COLO829 (cell line): ENCODE data around the gene ABLIM1.

Source experiments
- DNase-seq: peaks from one replicate; pipeline ENCODE4 v3.0.0; 2012; ENCODE audit warnings: low spot score

The ABLIM1 gene

DNA sequence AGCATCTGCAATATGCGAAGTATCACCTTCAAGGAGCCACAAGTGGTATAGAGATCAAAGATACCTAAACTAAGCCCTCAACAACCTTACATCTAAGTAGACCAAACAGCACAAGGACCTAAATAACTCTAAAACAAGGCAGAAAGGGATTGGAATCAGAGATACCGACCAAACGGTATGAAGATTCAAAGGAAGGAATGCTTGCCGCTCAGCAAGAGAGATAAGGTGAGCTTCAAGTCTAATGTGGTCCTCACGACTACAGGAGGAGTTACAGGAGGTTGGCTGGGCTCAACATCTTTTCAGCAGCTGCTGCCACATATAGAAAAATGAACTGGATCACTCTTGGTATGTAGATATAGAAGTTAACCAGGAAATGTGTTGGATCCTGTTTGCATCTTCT is 11.6 kb downstream of the ABLIM1 start:
- no peak for DNase-seq

DNA sequence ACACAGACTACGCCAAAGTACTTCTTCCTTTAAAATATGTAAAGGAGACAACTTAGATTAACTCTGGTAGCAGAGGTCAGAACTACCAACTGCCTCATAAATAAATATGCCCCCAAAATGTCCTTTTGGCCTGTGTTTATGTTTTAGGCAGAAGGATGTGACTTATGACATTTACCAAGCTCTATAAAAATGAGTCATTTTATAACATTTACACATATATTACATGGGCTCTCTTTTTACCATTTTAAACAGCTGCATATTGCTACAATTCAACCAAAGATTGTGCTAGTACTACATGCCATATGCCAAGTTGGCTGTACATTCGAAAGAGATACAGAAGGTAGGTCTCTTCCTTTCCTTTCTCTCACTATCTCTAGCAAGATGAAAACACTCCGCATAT is 12.4 kb downstream of the ABLIM1 start:
- no peak for DNase-seq

DNA sequence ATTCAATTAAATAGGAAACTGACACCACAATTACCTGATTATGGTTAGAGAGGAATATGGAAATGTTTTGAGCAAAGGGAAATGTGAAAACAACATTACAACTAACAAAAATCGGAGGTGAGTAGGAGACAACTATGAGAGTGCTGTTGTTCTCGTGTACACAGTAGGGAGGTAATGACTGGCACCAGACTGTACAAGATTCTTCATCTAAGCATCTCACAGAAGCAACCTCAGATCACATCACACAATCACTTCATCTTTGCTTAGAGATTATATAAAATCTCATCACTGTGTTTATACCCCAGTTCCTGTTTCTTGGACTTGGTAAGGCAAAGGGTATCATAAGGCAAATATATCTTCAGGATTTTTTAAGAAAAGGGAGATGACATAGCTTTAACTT is 14.9 kb downstream of the ABLIM1 start:
- no peak for DNase-seq

GRCh38 chr10:114642729-114643128 is 15.3 kb downstream of the ABLIM1 start:
- DNase-seq = no peak

- DNase-seq = no peak
Measured at GRCh38 chr10:114638821-114639625, 19.1 kb downstream of the ABLIM1 start.

- DNase-seq = no peak
Measured at GRCh38 chr10:114635797-114636550, 22.1 kb downstream of the ABLIM1 start.

DNA sequence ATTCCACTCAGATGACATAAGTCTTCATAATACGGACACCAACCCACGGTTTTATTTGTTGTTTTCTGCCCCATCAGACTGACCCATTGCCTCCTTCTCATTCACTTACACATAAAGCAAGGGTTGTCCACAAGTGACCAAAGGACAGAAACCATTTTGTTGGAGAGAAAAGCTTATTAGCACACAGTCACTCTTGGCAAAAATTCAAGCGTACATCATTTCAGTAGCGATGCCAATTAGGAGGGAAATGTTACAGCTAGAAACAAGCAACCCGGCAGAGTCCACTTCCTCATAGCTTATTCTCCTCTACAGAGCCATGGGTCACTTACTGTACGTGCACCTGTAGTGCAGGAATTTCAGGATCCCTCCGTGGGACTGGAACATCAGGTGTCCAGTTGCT is 23.0 kb downstream of the ABLIM1 start:
- no peak for DNase-seq

GRCh38 chr10:114634609-114634979 is 23.5 kb downstream of the ABLIM1 start:
- peak; percentile 76 for DNase-seq

DNA sequence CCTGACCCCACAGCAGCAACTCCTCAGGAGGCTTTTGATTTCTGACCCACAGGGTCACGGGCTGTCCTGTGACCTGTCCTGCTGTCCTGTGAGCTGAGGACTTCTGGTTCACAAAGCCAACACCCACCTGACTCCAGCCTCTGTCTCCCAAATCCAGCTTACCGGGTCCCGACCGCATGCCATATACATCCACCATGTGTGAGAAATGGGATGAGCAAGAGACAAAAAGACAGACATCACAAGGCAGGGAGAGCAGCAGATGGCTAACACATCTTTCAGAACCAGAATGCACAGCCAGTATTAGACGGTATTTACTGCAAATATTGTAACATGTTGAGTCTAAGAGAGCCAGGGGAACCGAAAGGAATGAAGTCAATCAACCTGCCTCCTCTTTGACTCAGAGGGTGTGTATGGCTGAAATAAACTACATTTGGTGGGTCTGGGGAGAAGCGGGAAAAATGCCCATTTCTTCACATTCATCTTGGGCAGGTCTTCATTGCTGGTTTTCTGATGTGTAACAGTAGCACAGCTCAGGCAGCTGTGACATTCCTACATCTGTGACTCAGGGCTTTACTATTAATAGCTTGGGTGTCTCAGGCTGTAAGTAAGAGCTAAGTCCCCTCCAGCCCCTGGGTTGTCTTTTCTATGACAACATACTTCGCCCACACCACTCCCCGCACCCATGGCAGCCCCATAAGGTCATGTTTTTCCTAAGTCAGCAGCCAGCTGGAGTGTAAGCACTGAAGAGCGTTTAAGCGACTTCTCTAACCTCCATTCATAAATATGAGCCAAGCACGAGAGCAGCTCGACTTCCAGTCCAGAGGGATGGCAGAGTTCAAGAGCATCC is 25.0 kb downstream of the ABLIM1 start:
- no peak for DNase-seq

GRCh38 chr10:114631666-114632417 is 26.2 kb downstream of the ABLIM1 start:
- DNase-seq = no peak

GRCh38 chr10:114631090-114631665 is 26.9 kb downstream of the ABLIM1 start:
- DNase-seq = no peak

DNA sequence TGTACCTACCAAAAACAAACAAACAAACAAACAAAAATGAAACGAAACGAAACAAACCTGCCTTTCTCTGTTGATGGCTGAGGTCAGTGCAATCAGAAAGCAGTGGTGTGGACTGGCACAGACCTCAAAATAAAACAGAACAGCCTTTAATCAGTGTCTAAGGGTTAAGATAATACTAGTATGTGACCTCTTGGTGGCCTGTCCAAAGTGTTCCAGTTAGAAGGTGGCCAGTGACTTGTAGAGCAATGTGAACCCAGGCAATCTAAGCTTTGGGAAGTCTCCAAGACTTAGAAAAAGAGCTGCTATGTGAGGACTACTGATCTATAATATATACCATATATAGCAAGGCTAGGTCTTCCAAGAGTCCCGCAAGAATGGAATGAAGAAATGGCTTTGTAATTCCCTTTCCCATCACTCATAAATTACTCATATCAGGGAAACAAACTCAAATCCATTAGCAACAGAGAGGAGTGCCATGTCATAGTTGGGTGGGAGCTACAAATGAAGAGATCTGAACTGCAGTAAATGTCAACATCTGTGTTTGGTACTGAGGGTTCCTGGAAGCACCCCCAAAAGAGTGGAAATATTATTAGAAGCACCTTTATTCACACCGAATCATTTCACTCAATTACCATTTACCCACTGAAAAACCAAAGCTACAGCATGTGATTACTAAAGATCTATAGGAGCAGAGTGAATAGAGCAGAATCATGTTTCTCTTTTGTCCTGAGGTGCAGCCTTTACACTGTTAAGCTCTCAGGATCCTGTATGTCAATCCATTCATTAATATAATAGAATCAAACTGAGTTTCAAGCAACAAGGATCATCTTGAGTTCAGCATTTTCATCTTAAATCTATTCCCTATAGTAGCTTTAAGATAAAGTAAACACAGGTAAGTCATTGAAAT is 28.0 kb downstream of the ABLIM1 start:
- no peak for DNase-seq

DNA sequence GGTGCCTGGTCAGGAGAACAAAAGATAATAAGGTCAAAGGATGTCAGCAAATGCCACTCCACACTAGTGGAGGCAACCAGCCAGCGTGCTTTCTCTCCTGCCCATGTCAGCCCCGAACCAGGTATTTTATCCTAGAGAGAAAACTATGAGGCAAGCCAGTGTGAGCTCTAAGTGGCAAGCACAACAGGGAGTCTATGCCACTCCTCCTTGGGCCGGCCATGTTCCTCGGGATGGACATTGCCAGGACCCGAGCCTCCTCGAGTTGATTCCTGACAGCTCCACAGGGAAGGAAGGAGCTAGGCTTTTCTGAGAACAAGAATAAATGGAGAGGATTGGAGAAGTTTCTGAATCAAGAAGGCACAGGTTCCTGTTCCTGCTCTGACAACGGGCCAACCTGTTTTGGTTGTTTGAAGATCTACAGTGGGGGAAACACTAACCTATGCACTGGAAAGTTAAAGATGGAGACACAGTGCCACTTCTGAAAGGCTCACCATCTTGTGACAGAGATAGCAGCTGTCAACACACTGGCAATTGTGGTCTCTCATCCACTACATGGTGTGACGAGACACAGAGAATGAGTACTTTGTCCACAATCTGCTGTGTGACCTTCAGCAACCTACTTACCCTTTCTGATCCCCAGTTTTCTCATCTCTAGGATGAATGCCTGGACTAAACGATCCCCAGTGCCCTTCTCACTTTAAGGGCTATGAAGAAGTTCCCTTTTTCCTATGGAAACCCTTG is 28.8 kb downstream of the ABLIM1 start:
- DNase-seq = no peak

DNA sequence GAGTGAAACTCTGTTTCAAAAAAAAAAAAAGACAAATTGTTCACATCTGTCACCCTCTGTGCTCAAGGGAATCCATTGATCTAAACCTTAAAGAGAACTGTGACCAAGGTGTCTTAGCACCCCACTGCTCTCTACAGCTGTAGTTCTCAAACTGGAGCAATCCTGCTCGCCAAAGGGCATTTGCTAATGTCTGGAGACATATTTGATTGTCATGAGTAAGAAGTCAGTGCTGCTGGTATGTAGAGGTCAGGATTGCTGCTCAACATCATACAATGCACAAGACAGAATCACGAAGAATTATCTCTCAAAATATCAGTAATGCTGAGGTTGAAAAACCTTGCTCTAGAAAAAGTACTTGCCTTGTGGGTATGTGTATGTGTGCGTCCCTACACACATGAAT is 30.0 kb downstream of the ABLIM1 start:
- no peak for DNase-seq

DNA sequence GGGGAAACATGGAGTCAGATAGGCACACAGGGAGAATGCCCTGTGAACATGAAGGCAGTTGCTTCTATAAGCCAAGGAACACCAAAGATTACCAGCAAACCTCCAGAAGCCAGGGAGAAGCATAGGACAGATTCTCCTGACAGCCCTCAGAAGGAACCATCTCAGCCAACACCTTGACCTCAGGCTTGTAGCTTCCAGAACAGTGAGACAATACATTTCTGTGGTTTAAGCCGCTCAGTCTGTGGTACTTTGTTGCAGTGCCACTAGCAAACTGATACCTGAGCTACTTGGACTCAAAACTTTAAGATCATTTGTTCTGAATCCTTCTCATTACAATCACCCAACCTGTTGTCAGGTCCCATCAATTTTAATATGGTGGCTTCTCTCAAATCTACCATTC is 31.2 kb downstream of the ABLIM1 start:
- no peak for DNase-seq

DNA sequence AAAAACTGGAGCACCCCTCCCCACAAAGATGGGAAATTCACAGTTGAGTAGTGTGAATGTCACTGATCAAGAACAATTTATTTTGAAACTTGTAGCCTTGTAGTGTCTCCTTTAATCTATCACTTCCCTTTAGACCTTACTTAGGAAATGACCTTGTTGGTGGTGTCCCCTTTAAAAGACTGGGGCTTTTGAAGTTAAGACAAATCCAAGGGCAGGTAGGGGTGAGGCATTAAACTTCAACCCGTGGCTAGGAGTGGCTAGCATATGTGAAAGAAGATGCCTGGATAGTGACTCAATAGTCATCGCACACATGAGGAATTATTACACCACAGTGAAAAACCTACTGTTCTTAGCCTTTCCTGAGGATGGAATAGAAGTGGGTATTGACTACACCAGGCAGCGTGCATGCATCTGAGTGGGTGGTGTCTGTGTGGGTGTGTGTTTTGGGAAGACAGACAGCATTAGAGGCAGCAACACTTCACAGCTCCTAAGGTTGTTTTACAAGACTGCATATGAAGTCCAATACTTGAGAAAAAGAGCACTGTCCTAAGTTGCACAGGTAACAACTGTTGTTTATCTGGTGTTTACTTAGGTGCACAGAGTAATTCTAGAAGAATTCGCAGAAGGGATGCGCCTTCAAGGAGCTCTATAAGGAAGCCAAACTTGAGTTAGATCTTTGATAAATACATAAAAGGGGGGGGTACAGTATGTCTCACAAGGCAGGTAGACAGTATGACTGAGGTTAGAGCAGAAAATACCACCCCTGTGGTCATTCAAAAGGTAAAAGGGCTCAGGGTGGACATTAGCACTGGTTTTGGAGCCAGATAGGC is 32.9 kb downstream of the ABLIM1 start:
- no peak for DNase-seq

DNA sequence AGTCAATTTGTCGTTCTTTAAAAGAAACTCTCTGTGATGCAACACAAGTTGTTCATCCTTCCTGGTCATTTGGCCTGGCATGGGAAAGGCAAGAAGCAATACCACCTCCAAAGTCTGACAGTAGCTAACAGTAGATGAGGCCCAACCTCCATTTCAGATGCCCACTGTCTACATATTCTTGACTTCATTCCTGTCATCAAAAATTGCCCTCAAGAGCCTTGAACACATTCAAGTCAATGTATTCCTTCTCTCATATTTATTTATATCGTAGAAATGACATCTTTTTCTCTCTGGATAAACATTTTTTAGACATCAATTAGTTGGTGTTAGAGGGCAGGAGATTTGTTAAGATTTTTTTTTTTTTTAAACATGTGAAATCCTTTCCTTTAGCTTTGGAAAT is 33.7 kb downstream of the ABLIM1 start:
- no peak for DNase-seq

DNA sequence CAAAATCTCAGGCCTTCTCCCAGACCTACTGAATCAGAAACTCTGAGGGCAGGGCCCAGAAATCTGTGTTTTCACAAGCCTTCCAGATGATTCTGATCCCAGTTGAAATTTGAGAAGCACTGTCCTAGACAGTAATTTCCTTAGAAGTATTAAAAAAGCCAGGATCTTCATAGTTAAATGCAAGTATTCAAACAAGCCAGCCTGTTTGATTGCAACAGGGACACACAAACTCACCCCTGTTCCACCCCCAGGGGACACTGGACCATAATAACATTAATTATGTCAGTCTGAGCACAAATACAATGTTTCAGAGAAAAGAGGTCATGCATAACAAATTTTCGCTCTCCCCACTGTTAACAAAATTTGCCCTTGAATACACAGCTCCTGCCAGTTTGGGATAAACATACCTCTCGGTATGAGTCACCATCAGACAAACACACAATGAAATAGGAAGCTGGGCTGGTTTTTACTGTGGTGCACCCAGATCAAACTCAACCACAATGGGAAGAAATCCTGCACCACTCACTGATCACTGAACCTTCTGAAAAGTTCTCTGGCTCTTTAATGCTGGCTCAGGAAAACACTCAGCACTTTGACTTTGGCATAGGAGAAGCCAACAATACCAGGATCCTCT is 34.3 kb downstream of the ABLIM1 start:
- peak; percentile 51 for DNase-seq
